NCI-H2171 treated with DMSO at 0.1 percent for 48 hours (cell line): Measurements from ENCODE around the gene RIN3.

Experiments
- DNase-seq: peaks from one replicate; lab custom pipeline; 2025; lab: John Stamatoyannopoulos, UW

RIN3 gene

GRCh38 chr14:92651106-92651757 lies 137.7 kb downstream of the RIN3 start:
- DNase-seq = no peak

GRCh38 chr14:92651758-92652406 lies 138.3 kb downstream of the RIN3 start:
- no peak for DNase-seq

GRCh38 chr14:92652413-92653151 lies 139.0 kb downstream of the RIN3 start:
- no peak for DNase-seq

GRCh38 chr14:92653162-92653651 lies 139.6 kb downstream of the RIN3 start:
- no peak for DNase-seq

GRCh38 chr14:92654239-92654901 lies 140.8 kb downstream of the RIN3 start:
- DNase-seq = no peak

DNA sequence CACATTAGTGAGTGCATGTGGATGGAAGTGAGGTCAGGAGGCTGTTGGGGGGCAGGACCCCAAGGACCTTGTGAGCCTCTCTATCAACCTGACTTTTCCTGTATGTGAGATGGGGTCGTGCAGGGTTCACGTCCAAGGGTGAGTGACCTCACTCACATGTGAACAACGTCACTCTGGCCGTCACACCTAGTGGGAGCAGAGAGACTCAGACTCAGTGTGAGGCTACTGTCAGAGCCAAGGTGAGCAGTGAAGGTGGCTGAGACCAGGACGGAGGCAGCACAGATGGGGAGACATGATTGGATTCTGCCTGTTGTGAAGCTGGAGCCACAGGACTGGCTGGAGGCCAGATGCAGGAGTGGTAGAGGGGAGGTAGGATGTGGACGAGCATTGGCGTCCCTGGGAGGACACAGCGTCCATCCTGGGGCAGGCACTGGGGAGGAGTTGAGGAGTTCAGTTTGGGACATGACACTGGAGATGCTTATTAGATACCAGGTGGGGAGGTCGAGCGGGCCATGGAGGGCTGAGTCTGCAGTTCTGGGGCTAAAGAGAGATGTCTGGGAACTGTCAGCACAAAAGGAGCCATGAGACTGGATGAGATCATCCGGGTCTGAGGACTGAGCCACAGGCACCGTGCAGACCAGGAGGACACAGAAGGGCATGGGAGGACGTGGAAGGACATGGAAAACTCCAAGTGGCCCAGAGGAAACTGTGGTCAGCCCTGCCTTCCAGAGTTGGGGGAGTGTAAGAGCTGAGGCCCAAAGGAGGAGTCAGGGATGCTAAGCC lies 142.0 kb downstream of the RIN3 start:
- DNase-seq = no peak

GRCh38 chr14:92656306-92657081 lies 142.9 kb downstream of the RIN3 start:
- DNase-seq = no peak

GRCh38 chr14:92657457-92658142 lies 144.0 kb downstream of the RIN3 start:
- DNase-seq = no peak

GRCh38 chr14:92658160-92658559 lies 144.6 kb downstream of the RIN3 start:
- DNase-seq = no peak

DNA sequence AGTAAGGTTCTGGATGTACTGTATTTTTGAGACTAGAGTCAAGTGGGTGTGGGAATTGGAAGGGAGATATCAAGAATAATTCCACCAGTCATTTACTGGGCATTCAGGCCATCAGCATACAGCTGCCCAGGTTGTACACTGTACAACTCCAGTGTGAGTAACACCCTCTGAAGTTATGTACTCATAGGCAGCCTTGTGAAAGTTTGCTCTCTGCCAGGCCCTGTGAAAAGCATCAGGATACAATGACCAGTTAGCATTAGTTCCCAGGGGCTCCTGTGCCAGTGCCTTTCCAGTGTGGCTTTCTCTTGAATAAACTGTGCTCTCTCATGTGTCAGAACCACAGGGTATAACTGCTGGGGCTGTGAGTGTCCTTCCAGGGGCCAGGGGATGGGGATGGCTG lies 145.1 kb downstream of the RIN3 start:
- DNase-seq = no peak

DNA sequence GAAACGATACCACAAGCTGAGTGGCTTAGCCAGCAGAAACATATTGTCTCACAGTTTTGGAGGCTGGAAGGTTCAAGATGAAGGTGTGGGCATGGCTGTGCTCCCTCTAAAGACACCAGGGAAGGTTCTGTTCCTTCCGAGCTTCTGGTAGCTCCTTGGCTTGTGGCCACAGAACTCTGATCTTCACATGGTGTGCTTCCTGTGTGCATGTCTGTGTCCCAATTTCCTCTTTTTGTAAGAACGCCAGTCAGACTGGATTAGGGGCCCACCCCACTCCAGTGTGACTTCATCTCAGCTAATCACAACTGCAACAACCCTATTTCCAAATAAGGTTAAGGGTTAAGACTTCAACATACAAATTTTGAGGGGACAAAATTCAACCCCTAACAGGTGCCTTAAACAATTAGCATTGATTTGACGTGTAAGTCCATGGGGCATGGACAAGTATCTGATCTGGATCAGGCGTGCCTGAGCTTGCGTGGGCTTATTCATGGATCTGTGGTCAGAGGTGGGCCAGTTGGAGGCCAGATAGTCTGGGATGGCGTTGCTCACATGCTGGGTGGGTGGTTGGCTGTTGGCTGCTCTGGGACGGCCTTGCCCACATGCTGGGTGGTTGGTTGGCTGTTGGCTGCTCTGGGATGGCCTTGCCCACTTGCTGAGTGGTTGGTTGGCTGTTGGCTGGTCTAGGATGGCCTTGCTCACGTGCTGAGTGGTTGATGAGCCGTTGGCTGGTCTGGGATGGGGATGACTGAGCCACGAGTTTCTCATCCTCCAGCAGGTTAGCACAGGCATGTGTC lies 146.4 kb downstream of the RIN3 start:
- no peak for DNase-seq

GRCh38 chr14:92660571-92660970 lies 147.0 kb downstream of the RIN3 start:
- no peak for DNase-seq

DNA sequence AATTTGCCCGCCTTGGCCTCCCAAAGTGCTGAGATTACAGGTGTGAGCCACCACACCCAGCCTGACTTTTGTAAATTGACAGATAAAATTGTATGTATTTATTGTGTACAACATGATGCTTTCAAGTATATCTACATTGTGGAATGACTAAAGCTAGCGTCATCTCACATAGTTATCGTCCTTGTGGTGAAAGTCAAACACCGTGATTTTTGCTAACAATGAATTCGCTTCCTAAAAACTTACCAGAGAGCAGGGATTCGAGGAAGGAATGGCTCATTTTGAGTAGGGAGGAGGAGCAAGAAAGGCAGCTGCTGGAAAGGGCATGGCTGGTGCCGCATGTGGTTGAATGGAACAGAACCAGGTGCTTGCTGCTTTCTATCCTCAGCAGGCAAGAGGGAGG lies 149.5 kb downstream of the RIN3 start:
- DNase-seq = no peak

- no peak for DNase-seq
These were observed 152.1 kb downstream of the RIN3 start for GRCh38 chr14:92665661-92666110.

DNA sequence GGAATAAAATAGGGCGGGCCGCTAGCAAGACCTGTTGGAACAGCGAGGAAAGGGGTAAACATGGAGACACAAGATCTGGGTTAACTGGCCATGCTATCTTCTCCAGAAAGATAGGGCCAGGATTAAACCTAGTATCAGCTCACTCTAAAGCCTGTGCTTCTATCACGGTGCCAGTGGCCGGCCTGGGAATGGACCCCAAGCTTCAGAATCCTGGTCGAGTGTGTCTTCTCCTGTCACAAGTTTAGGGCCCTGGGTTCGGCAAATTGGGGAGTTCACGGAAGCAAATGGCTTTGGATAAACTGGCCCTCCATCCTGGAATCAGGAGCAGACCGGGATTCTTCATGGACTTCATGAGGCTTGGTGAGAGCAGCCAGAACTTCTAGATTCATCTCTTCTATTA lies 152.7 kb downstream of the RIN3 start:
- no peak for DNase-seq

GRCh38 chr14:92668276-92668973 lies 154.8 kb downstream of the RIN3 start:
- no peak for DNase-seq

DNA sequence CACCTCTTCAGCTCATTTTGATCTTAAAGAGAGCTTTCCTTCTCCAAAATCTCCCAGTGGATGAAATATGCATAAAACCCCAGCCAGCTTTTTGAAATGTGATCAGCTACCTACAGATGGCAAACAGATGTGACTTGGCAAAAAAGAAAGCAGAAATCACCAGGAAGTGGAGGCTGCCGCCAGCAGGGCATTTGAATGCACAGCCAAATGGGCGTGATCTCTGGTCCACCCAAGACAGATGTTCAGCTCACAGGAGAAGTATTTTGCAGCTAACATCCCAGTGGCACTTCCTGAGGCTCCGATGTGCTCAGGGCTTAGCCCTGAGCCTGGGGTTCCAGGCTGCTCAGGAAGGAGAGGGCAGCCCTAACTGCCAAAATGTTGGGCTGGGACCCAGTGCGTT lies 156.6 kb downstream of the RIN3 start:
- DNase-seq = peak; percentile 95

- DNase-seq = no peak
These were observed 157.2 kb downstream of the RIN3 start for GRCh38 chr14:92670643-92671366.
